SK-N-SH treated with all-trans-retinoic acid at 6 μM for 48 hours (cell line): Measurements from ENCODE around the gene PSME1.

Experiments
- ATAC-seq: fragments of 200-7000 bp; cut with Tn5 transposase; 3 replicates; pipeline ENCODE4 v1.9.1; 2020; ENCODE audit warnings: mild to moderate bottlenecking, moderate library complexity
- ARNTL ChIP-seq: fragments of 450-650 bp; formaldehyde crosslinking; IDR thresholded peaks from 2 replicates; pipeline ENCODE4 v1.5.0; 2020; ENCODE audit warnings: low read depth, mild to moderate bottlenecking, moderate library complexity, borderline replicate concordance
- ESRRG ChIP-seq: fragments of 250-450 bp; sonication (Bioruptor Pico); IDR thresholded peaks from 2 replicates; pipeline ENCODE4 v1.6.1; 2021; ENCODE audit warnings: mild to moderate bottlenecking
- GLIS3 ChIP-seq: fragments of 250-450 bp; sonication (Bioruptor Pico); IDR thresholded peaks from 2 replicates; pipeline ENCODE4 v1.5.0; 2020; ENCODE audit warnings: mild to moderate bottlenecking, moderate library complexity
- ISL1 ChIP-seq: fragments of 250-450 bp; sonication (Bioruptor Pico); IDR thresholded peaks from 2 replicates; pipeline ENCODE4 v2.1.2; 2022; ENCODE audit warnings: mild to moderate bottlenecking, moderate library complexity
- OSR1 ChIP-seq: fragments of 250-450 bp; sonication (Bioruptor Pico); IDR thresholded peaks from 2 replicates; pipeline ENCODE4 v1.8.0; 2022; ENCODE audit warnings: moderate library complexity, mild to moderate bottlenecking, inconsistent platforms
- PATZ1 ChIP-seq: fragments of 250-450 bp; sonication (Bioruptor Pico); IDR thresholded peaks from 2 replicates; pipeline ENCODE4 v1.8.0; 2020; ENCODE audit warnings: mild to moderate bottlenecking, moderate library complexity, borderline replicate concordance
- PPARA ChIP-seq: fragments of 250-450 bp; sonication (Bioruptor Pico); IDR thresholded peaks from 2 replicates; pipeline ENCODE4 v1.5.0; 2020; ENCODE audit warnings: mild to moderate bottlenecking, borderline replicate concordance
- RARB ChIP-seq: fragments of 250-450 bp; sonication (Bioruptor Pico); IDR thresholded peaks from 2 replicates; pipeline ENCODE4 v1.8.0; 2021; ENCODE audit warnings: mild to moderate bottlenecking, moderate library complexity
- SNAI2 ChIP-seq: fragments of 250-450 bp; sonication (Bioruptor Pico); IDR thresholded peaks from 2 replicates; pipeline ENCODE4 v1.5.0; 2020; ENCODE audit warnings: mild to moderate bottlenecking, moderate library complexity
- TOX ChIP-seq: fragments of 250-450 bp; sonication (Bioruptor Pico); IDR thresholded peaks from 2 replicates; pipeline ENCODE4 v1.8.0; 2021; ENCODE audit warnings: mild to moderate bottlenecking, moderate library complexity, borderline replicate concordance
- ZFP3 ChIP-seq: fragments of 250-450 bp; sonication (Bioruptor Pico); IDR thresholded peaks from 2 replicates; pipeline ENCODE4 v1.5.0; 2020; ENCODE audit warnings: mild to moderate bottlenecking, moderate library complexity
- ZFP30 ChIP-seq: fragments of 450-650 bp; formaldehyde crosslinking; IDR thresholded peaks from 2 replicates; pipeline ENCODE4 v1.5.0; 2022; ENCODE audit warnings: mild to moderate bottlenecking, moderate library complexity
- ZNF70 ChIP-seq: fragments of 450-650 bp; formaldehyde crosslinking; IDR thresholded peaks from 2 replicates; pipeline ENCODE4 v1.5.0; 2020; ENCODE audit warnings: mild to moderate bottlenecking, moderate library complexity
- ZNF8 ChIP-seq: fragments of 450-650 bp; formaldehyde crosslinking; IDR thresholded peaks from 2 replicates; pipeline ENCODE4 v1.5.0; 2020; ENCODE audit warnings: mild to moderate bottlenecking, moderate library complexity
- TF ChIP-seq, protein P1 (sequence below): fragments of 250-450 bp; sonication (Bioruptor Pico); IDR thresholded peaks from 2 replicates; pipeline ENCODE4 v1.5.1; 2020; ENCODE audit warnings: low read depth, mild to moderate bottlenecking, moderate library complexity
- TF ChIP-seq, protein P2 (sequence below): fragments of 250-450 bp; sonication (Bioruptor Pico); IDR thresholded peaks from 2 replicates; pipeline ENCODE4 v1.8.0; 2021; ENCODE audit warnings: low read depth, mild to moderate bottlenecking, moderate library complexity, borderline replicate concordance
- TF ChIP-seq, protein P3 (sequence below): fragments of 250-450 bp; sonication (Bioruptor Pico); IDR thresholded peaks from 2 replicates; pipeline ENCODE4 v1.5.0; 2020; ENCODE audit warnings: mild to moderate bottlenecking, moderate library complexity
- TF ChIP-seq, protein P4 (sequence below): fragments of 250-450 bp; sonication (Bioruptor Pico); IDR thresholded peaks from 2 replicates; pipeline ENCODE4 v1.5.1; 2021; ENCODE audit warnings: mild to moderate bottlenecking, moderate library complexity

The PSME1 gene

DNA sequence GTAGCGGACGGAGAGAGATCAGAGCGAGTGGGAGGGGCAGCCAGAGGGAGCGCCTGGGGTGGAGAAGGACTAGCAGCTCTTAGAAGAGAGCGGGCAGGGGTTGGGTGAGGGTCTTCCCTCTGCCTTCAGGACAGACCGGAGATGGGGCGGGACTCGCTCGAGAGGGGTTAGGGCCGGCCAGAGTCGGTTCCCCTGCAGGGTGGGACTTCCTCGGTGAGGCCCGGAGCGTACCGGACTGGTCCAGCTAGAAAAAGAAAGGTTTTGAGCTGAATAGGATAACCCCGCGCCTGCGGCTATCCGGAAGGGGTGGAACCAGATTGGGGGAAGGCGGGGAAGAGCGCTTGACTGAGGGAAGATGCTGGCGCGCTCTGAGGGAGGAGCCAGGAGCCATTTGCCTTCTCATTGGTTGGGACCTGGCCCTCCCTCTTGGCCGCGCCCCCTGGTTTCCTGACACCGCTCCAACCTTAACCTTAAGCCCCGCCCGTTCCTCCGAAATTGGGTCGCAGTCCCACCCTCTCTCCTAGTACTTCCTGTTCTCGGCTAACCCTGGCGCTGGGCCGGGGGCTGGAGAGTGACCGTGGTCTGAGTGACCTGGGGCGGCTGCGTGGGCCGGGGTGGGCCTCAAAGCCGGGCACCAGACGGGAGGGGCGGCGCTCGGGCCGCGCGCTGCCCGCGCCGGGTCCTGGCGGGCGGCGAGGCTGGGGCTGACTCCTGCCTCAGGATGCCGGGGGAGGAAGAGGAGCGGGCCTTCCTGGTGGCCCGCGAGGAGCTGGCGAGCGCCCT lies 11.2 kb downstream of the PSME1 start, which contains the start of gene RNF31:
Gene RNF31, plus strand, starts transcription at position 521 of the 783 bp plus-strand sequence. Its CDS starts 201 bp downstream, at position 722.
- TF ChIP-seq, protein P1, sequence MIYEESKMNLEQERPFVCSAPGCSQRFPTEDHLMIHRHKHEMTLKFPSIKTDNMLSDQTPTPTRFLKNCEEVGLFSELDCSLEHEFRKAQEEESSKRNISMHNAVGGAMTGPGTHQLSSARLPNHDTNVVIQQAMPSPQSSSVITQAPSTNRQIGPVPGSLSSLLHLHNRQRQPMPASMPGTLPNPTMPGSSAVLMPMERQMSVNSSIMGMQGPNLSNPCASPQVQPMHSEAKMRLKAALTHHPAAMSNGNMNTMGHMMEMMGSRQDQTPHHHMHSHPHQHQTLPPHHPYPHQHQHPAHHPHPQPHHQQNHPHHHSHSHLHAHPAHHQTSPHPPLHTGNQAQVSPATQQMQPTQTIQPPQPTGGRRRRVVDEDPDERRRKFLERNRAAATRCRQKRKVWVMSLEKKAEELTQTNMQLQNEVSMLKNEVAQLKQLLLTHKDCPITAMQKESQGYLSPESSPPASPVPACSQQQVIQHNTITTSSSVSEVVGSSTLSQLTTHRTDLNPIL (CRISPR knock-in tag): no peak
- TF ChIP-seq ARNTL (CRISPR knock-in tag) (no peak), ZNF70 (CRISPR knock-in tag) (no peak), GLIS3 (CRISPR knock-in tag) (no peak), SNAI2 (CRISPR knock-in tag) (no peak), ZFP3 (no peak), ESRRG (no peak), RARB (CRISPR knock-in tag) (no peak), ZNF8 (CRISPR knock-in tag) (no peak), TOX (no peak), PATZ1 (CRISPR knock-in tag) (no peak)
- TF ChIP-seq, protein P2, sequence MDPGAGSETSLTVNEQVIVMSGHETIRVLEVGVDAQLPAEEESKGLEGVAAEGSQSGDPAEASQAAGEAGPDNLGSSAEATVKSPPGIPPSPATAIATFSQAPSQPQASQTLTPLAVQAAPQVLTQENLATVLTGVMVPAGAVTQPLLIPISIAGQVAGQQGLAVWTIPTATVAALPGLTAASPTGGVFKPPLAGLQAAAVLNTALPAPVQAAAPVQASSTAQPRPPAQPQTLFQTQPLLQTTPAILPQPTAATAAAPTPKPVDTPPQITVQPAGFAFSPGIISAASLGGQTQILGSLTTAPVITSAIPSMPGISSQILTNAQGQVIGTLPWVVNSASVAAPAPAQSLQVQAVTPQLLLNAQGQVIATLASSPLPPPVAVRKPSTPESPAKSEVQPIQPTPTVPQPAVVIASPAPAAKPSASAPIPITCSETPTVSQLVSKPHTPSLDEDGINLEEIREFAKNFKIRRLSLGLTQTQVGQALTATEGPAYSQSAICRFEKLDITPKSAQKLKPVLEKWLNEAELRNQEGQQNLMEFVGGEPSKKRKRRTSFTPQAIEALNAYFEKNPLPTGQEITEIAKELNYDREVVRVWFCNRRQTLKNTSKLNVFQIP (CRISPR knock-in tag): no peak
- TF ChIP-seq, protein P3, sequence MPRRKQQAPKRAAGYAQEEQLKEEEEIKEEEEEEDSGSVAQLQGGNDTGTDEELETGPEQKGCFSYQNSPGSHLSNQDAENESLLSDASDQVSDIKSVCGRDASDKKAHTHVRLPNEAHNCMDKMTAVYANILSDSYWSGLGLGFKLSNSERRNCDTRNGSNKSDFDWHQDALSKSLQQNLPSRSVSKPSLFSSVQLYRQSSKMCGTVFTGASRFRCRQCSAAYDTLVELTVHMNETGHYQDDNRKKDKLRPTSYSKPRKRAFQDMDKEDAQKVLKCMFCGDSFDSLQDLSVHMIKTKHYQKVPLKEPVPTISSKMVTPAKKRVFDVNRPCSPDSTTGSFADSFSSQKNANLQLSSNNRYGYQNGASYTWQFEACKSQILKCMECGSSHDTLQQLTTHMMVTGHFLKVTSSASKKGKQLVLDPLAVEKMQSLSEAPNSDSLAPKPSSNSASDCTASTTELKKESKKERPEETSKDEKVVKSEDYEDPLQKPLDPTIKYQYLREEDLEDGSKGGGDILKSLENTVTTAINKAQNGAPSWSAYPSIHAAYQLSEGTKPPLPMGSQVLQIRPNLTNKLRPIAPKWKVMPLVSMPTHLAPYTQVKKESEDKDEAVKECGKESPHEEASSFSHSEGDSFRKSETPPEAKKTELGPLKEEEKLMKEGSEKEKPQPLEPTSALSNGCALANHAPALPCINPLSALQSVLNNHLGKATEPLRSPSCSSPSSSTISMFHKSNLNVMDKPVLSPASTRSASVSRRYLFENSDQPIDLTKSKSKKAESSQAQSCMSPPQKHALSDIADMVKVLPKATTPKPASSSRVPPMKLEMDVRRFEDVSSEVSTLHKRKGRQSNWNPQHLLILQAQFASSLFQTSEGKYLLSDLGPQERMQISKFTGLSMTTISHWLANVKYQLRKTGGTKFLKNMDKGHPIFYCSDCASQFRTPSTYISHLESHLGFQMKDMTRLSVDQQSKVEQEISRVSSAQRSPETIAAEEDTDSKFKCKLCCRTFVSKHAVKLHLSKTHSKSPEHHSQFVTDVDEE (CRISPR knock-in tag): no peak
- TF ChIP-seq, protein P4, sequence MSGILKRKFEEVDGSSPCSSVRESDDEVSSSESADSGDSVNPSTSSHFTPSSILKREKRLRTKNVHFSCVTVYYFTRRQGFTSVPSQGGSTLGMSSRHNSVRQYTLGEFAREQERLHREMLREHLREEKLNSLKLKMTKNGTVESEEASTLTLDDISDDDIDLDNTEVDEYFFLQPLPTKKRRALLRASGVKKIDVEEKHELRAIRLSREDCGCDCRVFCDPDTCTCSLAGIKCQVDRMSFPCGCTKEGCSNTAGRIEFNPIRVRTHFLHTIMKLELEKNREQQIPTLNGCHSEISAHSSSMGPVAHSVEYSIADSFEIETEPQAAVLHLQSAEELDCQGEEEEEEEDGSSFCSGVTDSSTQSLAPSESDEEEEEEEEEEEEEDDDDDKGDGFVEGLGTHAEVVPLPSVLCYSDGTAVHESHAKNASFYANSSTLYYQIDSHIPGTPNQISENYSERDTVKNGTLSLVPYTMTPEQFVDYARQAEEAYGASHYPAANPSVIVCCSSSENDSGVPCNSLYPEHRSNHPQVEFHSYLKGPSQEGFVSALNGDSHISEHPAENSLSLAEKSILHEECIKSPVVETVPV: no peak

DNA sequence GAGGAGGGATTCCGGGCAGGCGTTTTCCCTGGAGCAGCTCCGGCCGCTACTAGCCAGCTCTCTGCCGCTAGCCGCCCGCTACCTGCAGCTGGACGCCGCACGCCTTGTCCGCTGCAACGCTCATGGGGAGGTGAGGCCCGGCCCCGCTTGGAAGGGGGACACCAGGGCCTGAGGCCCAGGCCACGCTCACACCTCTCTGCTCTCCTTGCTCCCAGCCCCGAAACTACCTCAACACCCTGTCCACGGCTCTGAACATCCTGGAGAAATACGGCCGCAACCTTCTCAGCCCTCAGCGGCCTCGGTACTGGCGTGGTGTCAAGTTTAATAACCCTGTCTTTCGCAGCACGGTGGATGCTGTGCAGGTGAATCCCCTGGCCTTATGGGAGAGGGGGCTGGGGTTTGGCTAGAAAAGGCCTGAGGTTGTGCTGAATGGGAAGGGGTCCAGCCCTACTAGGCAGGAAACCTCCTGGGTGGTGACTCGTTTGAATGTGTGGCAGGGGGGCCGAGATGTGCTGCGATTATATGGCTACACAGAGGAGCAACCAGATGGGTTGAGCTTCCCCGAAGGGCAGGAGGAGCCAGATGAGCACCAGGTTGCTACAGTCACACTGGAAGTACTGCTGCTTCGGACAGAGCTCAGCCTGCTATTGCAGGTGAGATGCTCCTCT lies 11.9 kb downstream of the PSME1 start:
- TF ChIP-seq ZNF70 (CRISPR knock-in tag): no peak
- TF ChIP-seq RARB (CRISPR knock-in tag): no peak
- TF ChIP-seq ESRRG: no peak
- TF ChIP-seq, protein P2 (CRISPR knock-in tag): no peak
- TF ChIP-seq ISL1: no peak
- TF ChIP-seq ZNF8 (CRISPR knock-in tag): no peak
- TF ChIP-seq PPARA (CRISPR knock-in tag): no peak
- TF ChIP-seq ZFP30: no peak
- no peak for TF ChIP-seq OSR1 (CRISPR knock-in tag)
- TF ChIP-seq ZFP3: no peak
- no peak for TF ChIP-seq TOX
- no peak; the same call in 2 of the 3 replicates for ATAC-seq

More for the DNA sequence above, 11.2 kb downstream of the PSME1 start, which contains the start of gene RNF31:
- peak; percentile 96 for ATAC-seq
